GM12878 (cell line): ENCODE data around the gene CHRNA9. TPM values are rescaled to one million over a fixed set of nuclear protein-coding genes. Genes with fewer than 3 reads are reported as not detected.

Experiments used
- ATAC-seq: fragments of 200-7000 bp; cut with Tn5 transposase; 3 replicates; pipeline ENCODE4 v1.9.1; 2020; ENCODE audit warnings: mild to moderate bottlenecking, moderate library complexity
- BruUV-seq: library from RNA; stranded (reverse); fragments of 400-500 nt; replicated peaks from 2 replicates; lab custom pipeline; 2021; lab: Mats Ljungman, UMichigan
- CTCF ChIA-PET: fragments of 300-600 bp; sonication (Branson Sonifier 250); formaldehyde crosslinking; extraction: SDS; loops from one replicate; lab custom pipeline; 2021; ENCODE audit warnings: inconsistent platforms; lab: Yijun Ruan, JAX
- POLR2A ChIA-PET: fragments of 350-600 bp; formaldehyde crosslinking; extraction: SDS; loops from one replicate; lab custom pipeline; 2021; ENCODE audit warnings: inconsistent platforms; lab: Charles Lee
- RAD21 ChIA-PET: fragments of 300-600 bp; sonication (Branson Sonifier 250); formaldehyde crosslinking; loops from one replicate; lab custom pipeline; 2023; ENCODE audit warnings: antibody characterized with exemption; ENCODE audit not compliant: unreplicated experiment; lab: Charles Lee
- SMC1A ChIA-PET: fragments of 300-600 bp; sonication (Branson Sonifier 250); formaldehyde crosslinking; loops from one replicate; lab custom pipeline; 2023; ENCODE audit not compliant: unreplicated experiment, uncharacterized antibody; lab: Charles Lee
- DNase-seq: peaks from one replicate; pipeline ENCODE4 v3.0.0-alpha.2; 2011; ENCODE audit warnings: low read depth, low spot score
- FAIRE-seq: peaks from 3 replicates; lab custom pipeline; 2011; peaks lifted over from hg19 to GRCh38; lab: Jason Lieb, UNC
- H2AFZ ChIP-seq: 2 replicates; pipeline ENCODE4 v1.6.0; 2011; ENCODE audit warnings: low read depth, low read length, control low read depth; ENCODE audit not compliant: control insufficient read depth
- H3K27ac ChIP-seq: 2 replicates; pipeline ENCODE4 v1.5.1; 2011; ENCODE audit warnings: control low read depth; ENCODE audit not compliant: control insufficient read depth, insufficient read depth
- H3K27me3 ChIP-seq, 2 experiments: replicated peaks in 1 of 2; 2 replicates each; pipeline versions ENCODE4 v1.6.0 to v1.6.1; 2011; ENCODE audit warnings: low read length in 1 of 2; ENCODE audit not compliant: control insufficient read depth in 2 of 2, insufficient read depth in 2 of 2
- H3K36me3 ChIP-seq, 2 experiments: 2 replicates each; pipeline ENCODE4 v1.5.1; 2011; ENCODE audit warnings: low read length in 1 of 2; ENCODE audit not compliant: control insufficient read depth in 2 of 2, insufficient read depth in 2 of 2
- H3K4me1 ChIP-seq: 2 replicates; pipeline ENCODE4 v1.6.1; 2011; ENCODE audit warnings: mild to moderate bottlenecking, low read length, moderate library complexity, mixed read lengths; ENCODE audit not compliant: control insufficient read depth, insufficient read depth
- H3K4me2 ChIP-seq: 2 replicates; pipeline ENCODE4 v1.6.0; 2011; ENCODE audit warnings: control low read depth; ENCODE audit not compliant: control insufficient read depth, insufficient read depth
- H3K4me3 ChIP-seq: fragments of 200-600 bp; sonication (generic); 2 replicates; pipeline ENCODE4 v1.5.1; 2016
- H3K79me2 ChIP-seq: 2 replicates; pipeline ENCODE4 v1.6.0; 2011; ENCODE audit warnings: low read length; ENCODE audit not compliant: control insufficient read depth, insufficient read depth
- H3K9ac ChIP-seq: 2 replicates; pipeline ENCODE4 v1.8.0; 2011; ENCODE audit warnings: low read length, control low read depth, mixed read lengths; ENCODE audit not compliant: control insufficient read depth, insufficient read depth
- H3K9me3 ChIP-seq: replicated peaks from 3 replicates; pipeline ENCODE4 v1.5.1; 2011; ENCODE audit warnings: mild to moderate bottlenecking, low read length; ENCODE audit not compliant: control insufficient read depth, insufficient read depth
- H4K20me1 ChIP-seq: 2 replicates; pipeline ENCODE4 v1.6.0; 2011; ENCODE audit not compliant: control insufficient read depth, insufficient read depth
- BCL11A ChIP-seq: IDR thresholded peaks from 2 replicates; pipeline ENCODE4 v1.6.1; 2011; ENCODE audit warnings: low read depth, low read length
- CEBPB ChIP-seq, 2 experiments: fragments of 150-350 bp in 1 of 2; IDR thresholded peaks; 2 replicates each; pipeline ENCODE4 v1.6.1; 2012 to 2014; ENCODE audit warnings: low read depth in 2 of 2, low read length in 2 of 2, borderline replicate concordance in 1 of 2, inconsistent platforms in 1 of 2
- CREB1 ChIP-seq: IDR thresholded peaks from 2 replicates; pipeline ENCODE4 v1.6.1; 2012; ENCODE audit warnings: low read depth, mild to moderate bottlenecking, inconsistent platforms
- EP300 ChIP-seq, 2 experiments: fragments of 150-350 bp in 1 of 2; IDR thresholded peaks; 2 replicates each; pipeline ENCODE4 v1.6.1; 2011 to 2012; ENCODE audit warnings: low read depth in 2 of 2, low read length in 2 of 2, borderline replicate concordance in 1 of 2, improper control_type of control experiment in 1 of 2, inconsistent platforms in 1 of 2; ENCODE audit not compliant: control insufficient read depth in 1 of 2
- FOXM1 ChIP-seq: IDR thresholded peaks from 2 replicates; pipeline ENCODE4 v1.6.1; 2012; ENCODE audit warnings: low read depth, mild to moderate bottlenecking, inconsistent platforms, low read length, moderate library complexity
- GATAD2B ChIP-seq: fragments of 450-650 bp; conservative IDR thresholded peaks from 2 replicates; pipeline ENCODE4 v1.6.1; 2017; ENCODE audit warnings: low read depth, mild to moderate bottlenecking, moderate library complexity
- IKZF1 ChIP-seq: fragments of 450-650 bp; conservative IDR thresholded peaks from 2 replicates; pipeline ENCODE4 v1.6.1; 2017; ENCODE audit warnings: antibody characterized with exemption, mild to moderate bottlenecking
- JUNB ChIP-seq: IDR thresholded peaks from 2 replicates; pipeline ENCODE4 v1.6.1; 2016; ENCODE audit warnings: antibody characterized with exemption, mild to moderate bottlenecking
- NFYA ChIP-seq: IDR thresholded peaks from 2 replicates; pipeline ENCODE4 v1.6.1; 2011; ENCODE audit warnings: low read depth, mild to moderate bottlenecking, low read length, improper control_type of control experiment, borderline replicate concordance
- POLR2A ChIP-seq: IDR thresholded peaks from 2 replicates; pipeline ENCODE4 v1.6.1; 2011; ENCODE audit warnings: low read depth, mild to moderate bottlenecking, low read length
- RUNX3 ChIP-seq: IDR thresholded peaks from 2 replicates; pipeline ENCODE4 v1.6.1; 2012; ENCODE audit warnings: low read length, inconsistent platforms
- TCF12 ChIP-seq: IDR thresholded peaks from 2 replicates; pipeline ENCODE4 v1.6.1; 2011; ENCODE audit warnings: low read depth, mild to moderate bottlenecking, low read length
- YBX1 ChIP-seq: fragments of 450-650 bp; IDR thresholded peaks from 2 replicates; pipeline ENCODE4 v1.6.1; 2016; ENCODE audit warnings: antibody characterized with exemption
- WGBS: methylation state at CpG from one replicate; pipeline ENCODE4 v1.1.6; 2016; ENCODE audit warnings: low lambda C conversion rate; ENCODE audit not compliant: insufficient replicate concordance, insufficient coverage; ENCODE audit errors: missing lambda C conversion rate; 5-methylcytosine and 5-hydroxymethylcytosine counted together
- in situ Hi-C: fragments of 300-500 bp; cut with MboI; formaldehyde crosslinking; loops from 9 replicates; pipeline ENCODE4 v1.14.3; 2018; ENCODE audit warnings: mixed read lengths
- intact Hi-C: fragments of 100-400 bp; cut with micrococcal nuclease; formaldehyde crosslinking; loops from one replicate; pipeline ENCODE4 v1.14.2; 2022; ENCODE audit not compliant: unreplicated experiment
- polyA plus RNA-seq, 11 experiments: library from polyadenylated mRNA; depleted of rRNA in 4 of 11; unstranded in 6 of 11; stranded (reverse) in 5 of 11; fragments of >200 nt; fragmentation: Nextera tagmentation in 4 of 11; fragmentation: Illumina TruSeq in 1 of 11; extraction: Ambion mirVana in 4 of 11; extraction: Trizol in 1 of 11; gene quantifications; 1 replicate in 1 of 11; 2 replicates in 10 of 11; pipeline versions ENCODE4 v1.2.1 to v1.2.3, GENCODE V29; 2011 to 2016; ENCODE audit warnings: inconsistent platforms in 2 of 11, missing spikeins in 2 of 11, low read depth in 1 of 11
- total RNA-seq, 4 experiments: library from RNA; depleted of rRNA in 3 of 4; stranded (reverse); fragments of >200 nt in 3 of 4; fragmentation: Illumina TruSeq in 1 of 4; extraction: Trizol in 1 of 4; gene quantifications; 2 replicates each; pipeline versions ENCODE4 v1.2.1 to v1.2.3, GENCODE V29; 2013 to 2021
- TF ChIP-seq, protein P1 (sequence below): IDR thresholded peaks from 2 replicates; pipeline ENCODE4 v1.6.1; 2012; ENCODE audit warnings: low read depth, low read length, improper control_type of control experiment
- TF ChIP-seq, protein P2 (sequence below): fragments of 450-650 bp; IDR thresholded peaks from 2 replicates; pipeline ENCODE4 v1.6.1; 2017; ENCODE audit warnings: borderline replicate concordance
- TF ChIP-seq, protein P3 (sequence below): IDR thresholded peaks from 2 replicates; pipeline ENCODE4 v1.6.1; 2012; ENCODE audit warnings: low read depth, low read length, improper control_type of control experiment
- TF ChIP-seq, protein P4 (sequence below): IDR thresholded peaks from 2 replicates; pipeline ENCODE4 v1.6.1; 2012; ENCODE audit warnings: low read length, inconsistent platforms
- TF ChIP-seq, protein P5 (sequence below): fragments of 450-650 bp; IDR thresholded peaks from 2 replicates; pipeline ENCODE4 v1.6.1; 2016; ENCODE audit warnings: mild to moderate bottlenecking

The CHRNA9 gene
- total and polyA plus RNA-seq, 10 of the 15 experiments (the other 5 are each of a cell fraction or from before 2014, with no cell fraction given) = 0.05 to 0.09 (median 0.08) TPM; not detected in 7

DNA sequence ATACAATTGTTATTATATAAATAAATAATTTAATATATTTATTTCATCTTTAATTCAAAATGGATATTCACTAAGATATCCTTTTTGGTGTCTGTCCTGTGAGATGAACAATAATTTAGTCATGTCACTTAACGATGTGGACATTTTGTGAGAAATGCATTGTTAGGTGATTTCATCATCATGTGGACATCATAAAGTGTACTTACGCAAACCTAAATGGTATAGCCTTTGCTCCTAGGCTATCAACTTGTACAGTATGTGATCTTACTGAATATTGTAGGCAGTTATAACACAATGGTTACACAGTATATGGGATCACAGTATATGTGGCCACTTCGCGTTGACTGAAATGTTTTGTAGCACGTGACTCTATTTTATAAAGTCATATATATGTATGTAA, 20.2 kb upstream of the CHRNA9 start (continued):
- TF ChIP-seq, protein P1, sequence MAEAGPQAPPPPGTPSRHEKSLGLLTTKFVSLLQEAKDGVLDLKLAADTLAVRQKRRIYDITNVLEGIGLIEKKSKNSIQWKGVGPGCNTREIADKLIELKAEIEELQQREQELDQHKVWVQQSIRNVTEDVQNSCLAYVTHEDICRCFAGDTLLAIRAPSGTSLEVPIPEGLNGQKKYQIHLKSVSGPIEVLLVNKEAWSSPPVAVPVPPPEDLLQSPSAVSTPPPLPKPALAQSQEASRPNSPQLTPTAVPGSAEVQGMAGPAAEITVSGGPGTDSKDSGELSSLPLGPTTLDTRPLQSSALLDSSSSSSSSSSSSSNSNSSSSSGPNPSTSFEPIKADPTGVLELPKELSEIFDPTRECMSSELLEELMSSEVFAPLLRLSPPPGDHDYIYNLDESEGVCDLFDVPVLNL = no peak
- TF ChIP-seq, protein P2, sequence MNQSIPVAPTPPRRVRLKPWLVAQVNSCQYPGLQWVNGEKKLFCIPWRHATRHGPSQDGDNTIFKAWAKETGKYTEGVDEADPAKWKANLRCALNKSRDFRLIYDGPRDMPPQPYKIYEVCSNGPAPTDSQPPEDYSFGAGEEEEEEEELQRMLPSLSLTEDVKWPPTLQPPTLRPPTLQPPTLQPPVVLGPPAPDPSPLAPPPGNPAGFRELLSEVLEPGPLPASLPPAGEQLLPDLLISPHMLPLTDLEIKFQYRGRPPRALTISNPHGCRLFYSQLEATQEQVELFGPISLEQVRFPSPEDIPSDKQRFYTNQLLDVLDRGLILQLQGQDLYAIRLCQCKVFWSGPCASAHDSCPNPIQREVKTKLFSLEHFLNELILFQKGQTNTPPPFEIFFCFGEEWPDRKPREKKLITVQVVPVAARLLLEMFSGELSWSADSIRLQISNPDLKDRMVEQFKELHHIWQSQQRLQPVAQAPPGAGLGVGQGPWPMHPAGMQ = no peak
- TF ChIP-seq JUNB (no peak), POLR2A (no peak)
- TF ChIP-seq, all 136 proteins: peak for 0

DNA sequence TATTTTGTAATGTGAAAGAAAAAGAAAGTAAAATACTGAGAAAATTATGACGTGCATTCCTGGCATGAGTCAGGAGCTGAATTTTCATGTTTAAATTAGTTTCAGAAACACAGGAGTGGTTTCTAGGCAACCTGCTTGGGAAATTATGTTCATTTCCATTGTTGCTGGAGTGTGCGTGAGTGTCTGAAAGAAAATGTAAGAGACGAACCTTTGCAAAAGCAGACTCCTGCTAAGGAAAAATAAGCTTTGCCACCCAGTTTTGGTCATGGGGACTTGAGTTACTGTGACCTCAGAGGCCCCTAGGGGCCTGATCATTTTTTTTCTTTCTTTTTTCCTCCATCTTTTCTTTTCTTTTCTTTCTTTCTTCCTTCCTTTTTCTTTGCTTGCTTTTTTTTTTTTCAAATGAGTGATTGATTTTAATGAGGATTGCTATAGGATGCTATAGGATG, 18.8 kb upstream of the CHRNA9 start:
- CTCF ChIA-PET = interaction anchor here (0.9 to 4.7 kb wide), 31 partner anchors 10 to 858 kb away, joined by 3 to 66 read pairs (median 4); partner anchors contain the start of genes N4BP2 and RPL9
- peaks cover 12% of the 10 kb centered on the region for H3K4me1 ChIP-seq
- H3K4me2 ChIP-seq = peak overlapping the region; percentile 60
- DNase-seq (peak; percentile 74), FAIRE-seq (peak; percentile 13), ATAC-seq (peak; percentile 66)
- H4K20me1 ChIP-seq = no peaks in the 10 kb centered on the region
- no peaks in the 10 kb centered on the region for H3K36me3 ChIP-seq
- in situ Hi-C loops = no loop called here
- SMC1A ChIA-PET = interaction anchor here (0.8 to 3.5 kb wide), 35 partner anchors 9 to 524 kb away, joined by 3 to 58 read pairs (median 5); partner anchors contain the start of gene N4BP2
- H3K27ac ChIP-seq = peak overlapping the region; percentile 75
- 0% methylated on average over 3 of the region's 3 CpGs for WGBS
- peak overlapping the region; percentile 62 for H3K4me3 ChIP-seq
- peak overlapping the region; percentile 50 for H3K9ac ChIP-seq
- H3K27me3 ChIP-seq = no peaks in the 10 kb centered on the region
- intact Hi-C loops = loop anchor here (2.0 to 5.0 kb wide), 2 partner anchors 260 to 401 kb away; partner anchors contain the start of gene N4BP2
- H2AFZ ChIP-seq = peak overlapping the region; percentile 99; the same call in 1 of the 2 replicates
- RAD21 ChIA-PET = interaction anchor here (0.8 to 5.0 kb wide), 30 partner anchors 10 to 419 kb away, joined by 3 to 85 read pairs (median 8); partner anchors contain the start of genes N4BP2 and RHOH
- H3K9me3 ChIP-seq = no peaks in the 10 kb centered on the region
- BruUV-seq = no TSS peak
- H3K79me2 ChIP-seq = peaks cover 2% of the 10 kb centered on the region; the same call in 1 of the 2 replicates
- POLR2A ChIA-PET = interaction anchor here (0.7 to 2.1 kb wide), 13 partner anchors 9 to 258 kb away, joined by 3 to 14 read pairs (median 6); partner anchors contain the start of gene RHOH
- TF ChIP-seq YBX1 (peak; percentile 84; the same call in 1 of the 2 replicates), NFYA (no peak), GATAD2B (no peak), FOXM1 (peak; percentile 38; the same call in 1 of the 2 replicates), RUNX3 (peak; percentile 34; the same call in 1 of the 2 replicates), EP300 (IDR thresholded peaks at IDR 0.05; ENCODE audit: borderline replicate concordance in 1 of 2, control insufficient read depth in 1 of 2, low read depth in 2 of 2, low read length in 2 of 2) (peak; percentile 49 to 87; a peak in 3 of 4 replicates), BCL11A (0 out of 2 replicates have a peak, but pooled peaks have one; percentile 18), CEBPB (IDR thresholded peaks at IDR 0.05; ENCODE audit: borderline replicate concordance in 1 of 2, low read depth in 2 of 2, low read length in 2 of 2) (no peak), TCF12 (no peak), CREB1 (peak; percentile 64), IKZF1 (peak; percentile 46; the same call in 1 of the 2 replicates)
- TF ChIP-seq, protein P3, sequence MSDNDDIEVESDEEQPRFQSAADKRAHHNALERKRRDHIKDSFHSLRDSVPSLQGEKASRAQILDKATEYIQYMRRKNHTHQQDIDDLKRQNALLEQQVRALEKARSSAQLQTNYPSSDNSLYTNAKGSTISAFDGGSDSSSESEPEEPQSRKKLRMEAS = no peak
- TF ChIP-seq, protein P4, sequence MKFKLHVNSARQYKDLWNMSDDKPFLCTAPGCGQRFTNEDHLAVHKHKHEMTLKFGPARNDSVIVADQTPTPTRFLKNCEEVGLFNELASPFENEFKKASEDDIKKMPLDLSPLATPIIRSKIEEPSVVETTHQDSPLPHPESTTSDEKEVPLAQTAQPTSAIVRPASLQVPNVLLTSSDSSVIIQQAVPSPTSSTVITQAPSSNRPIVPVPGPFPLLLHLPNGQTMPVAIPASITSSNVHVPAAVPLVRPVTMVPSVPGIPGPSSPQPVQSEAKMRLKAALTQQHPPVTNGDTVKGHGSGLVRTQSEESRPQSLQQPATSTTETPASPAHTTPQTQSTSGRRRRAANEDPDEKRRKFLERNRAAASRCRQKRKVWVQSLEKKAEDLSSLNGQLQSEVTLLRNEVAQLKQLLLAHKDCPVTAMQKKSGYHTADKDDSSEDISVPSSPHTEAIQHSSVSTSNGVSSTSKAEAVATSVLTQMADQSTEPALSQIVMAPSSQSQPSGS = peak; percentile 81
- TF ChIP-seq, protein P5, sequence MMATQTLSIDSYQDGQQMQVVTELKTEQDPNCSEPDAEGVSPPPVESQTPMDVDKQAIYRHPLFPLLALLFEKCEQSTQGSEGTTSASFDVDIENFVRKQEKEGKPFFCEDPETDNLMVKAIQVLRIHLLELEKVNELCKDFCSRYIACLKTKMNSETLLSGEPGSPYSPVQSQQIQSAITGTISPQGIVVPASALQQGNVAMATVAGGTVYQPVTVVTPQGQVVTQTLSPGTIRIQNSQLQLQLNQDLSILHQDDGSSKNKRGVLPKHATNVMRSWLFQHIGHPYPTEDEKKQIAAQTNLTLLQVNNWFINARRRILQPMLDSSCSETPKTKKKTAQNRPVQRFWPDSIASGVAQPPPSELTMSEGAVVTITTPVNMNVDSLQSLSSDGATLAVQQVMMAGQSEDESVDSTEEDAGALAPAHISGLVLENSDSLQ = peak; percentile 25; the same call in 1 of the 2 replicates
